HCT116 (cell line): Measurements from ENCODE around the gene RASGEF1C. TPM values are rescaled to one million over a fixed set of nuclear protein-coding genes. Genes with fewer than 3 reads are reported as not detected.

Source experiments
- ATAC-seq: fragments of 200-7000 bp; cut with Tn5 transposase; 2 replicates; pipeline ENCODE4 v1.9.1; 2020; ENCODE audit warnings: mild to moderate bottlenecking, moderate library complexity
- BruUV-seq: library from RNA; stranded (reverse); fragments of 400-500 nt; replicated peaks from 2 replicates; lab custom pipeline; 2021; lab: Mats Ljungman, UMichigan
- CTCF ChIA-PET: fragments of 300-600 bp; sonication (Branson Sonifier 250); formaldehyde crosslinking; loops from one replicate; lab custom pipeline; 2021; ENCODE audit warnings: antibody characterized with exemption; lab: Charles Lee
- POLR2A ChIA-PET: fragments of 300-600, 350-600 bp; sonication (Branson Sonifier 250); formaldehyde crosslinking; loops from one replicate; lab custom pipeline; 2021; ENCODE audit warnings: antibody characterized with exemption; lab: Charles Lee
- RAD21 ChIA-PET, 2 experiments: fragments of 300-600 bp; sonication (Branson Sonifier 250); formaldehyde crosslinking; loops; one replicate each; lab custom pipeline; 2023; ENCODE audit warnings: low total read pairs in 2 of 2; ENCODE audit not compliant: uncharacterized antibody in 2 of 2, unreplicated experiment in 2 of 2, low non-redundant PET in 1 of 2; lab: Charles Lee
- DNase-seq: peaks from one replicate; pipeline ENCODE4 v3.0.0-alpha.2; 2010; ENCODE audit warnings: low read depth, low spot score
- H2AFZ ChIP-seq: fragments of 200-600 bp; shearing (Covaris generic), sonication (generic); 2 replicates; pipeline ENCODE4 v1.6.1; 2017; ENCODE audit warnings: low read depth, mixed run types, mixed read lengths, antibody characterized with exemption, low read length; ENCODE audit not compliant: poor library complexity, severe bottlenecking
- H3K27ac ChIP-seq: 2 replicates; pipeline ENCODE4 v1.5.1; 2012; ENCODE audit warnings: low read depth, low read length
- H3K27me3 ChIP-seq: fragments of 200-600 bp; sonication (generic); 2 replicates; pipeline ENCODE4 v1.6.1; 2016; ENCODE audit warnings: mixed run types, low read length, mixed read lengths; ENCODE audit not compliant: insufficient read depth
- H3K36me3 ChIP-seq, 2 experiments: fragments of 200-500 bp in 1 of 2; fragments of 200-600 bp in 1 of 2; sonication (Bioruptor generic) in 1 of 2; sonication (generic) in 1 of 2; 2 replicates each; pipeline versions ENCODE4 v1.5.1 to v1.6.1; 2014 to 2016; ENCODE audit warnings: low read length in 2 of 2, inconsistent platforms in 1 of 2, mixed read lengths in 1 of 2, mixed run types in 1 of 2; ENCODE audit not compliant: insufficient read depth in 2 of 2, control insufficient read depth in 1 of 2
- H3K4me1 ChIP-seq, 2 experiments: fragments of 200-600 bp in 1 of 2; sonication (generic) in 1 of 2; 2 replicates each; pipeline versions ENCODE4 v1.5.1 to v1.6.1; 2012 to 2017; ENCODE audit warnings: low read length in 2 of 2, inconsistent platforms in 1 of 2, mild to moderate bottlenecking in 1 of 2, mixed read lengths in 1 of 2, mixed run types in 1 of 2, moderate library complexity in 1 of 2; ENCODE audit not compliant: insufficient read depth in 2 of 2, control insufficient read depth in 1 of 2
- H3K4me2 ChIP-seq: fragments of 200-600 bp; sonication (generic); 2 replicates; pipeline ENCODE4 v1.6.1; 2017; ENCODE audit warnings: mixed run types, low read length, mixed read lengths
- H3K4me3 ChIP-seq, 2 experiments: fragments of 200-600 bp in 1 of 2; sonication (generic) in 1 of 2; replicated peaks in 1 of 2; 2 replicates each; pipeline ENCODE4 v1.5.1; 2011 to 2016; ENCODE audit warnings: low read length in 2 of 2, control low read depth in 1 of 2, low read depth in 1 of 2, mild to moderate bottlenecking in 1 of 2, mixed read lengths in 1 of 2, mixed run types in 1 of 2
- H3K79me2 ChIP-seq: fragments of 200-600 bp; sonication (generic); 2 replicates; pipeline ENCODE4 v1.6.1; 2017; ENCODE audit warnings: mild to moderate bottlenecking, mixed run types, low read length, moderate library complexity, mixed read lengths; ENCODE audit not compliant: insufficient read depth
- H3K9ac ChIP-seq: fragments of 200-600 bp; sonication (generic); 2 replicates; pipeline ENCODE4 v1.6.1; 2016; ENCODE audit warnings: low read length, mixed read lengths
- H3K9me2 ChIP-seq: fragments of 200-600 bp; sonication (generic), shearing (Covaris generic); 2 replicates; pipeline ENCODE4 v1.6.1; 2017; ENCODE audit warnings: mixed run types, mild to moderate bottlenecking, moderate library complexity; ENCODE audit not compliant: insufficient read depth
- H3K9me3 ChIP-seq, 2 experiments: fragments of 200-500 bp in 1 of 2; fragments of 200-600 bp in 1 of 2; sonication (Bioruptor generic) in 1 of 2; sonication (generic) in 1 of 2; 2 replicates each; pipeline ENCODE4 v1.6.1; 2014 to 2017; ENCODE audit warnings: low read length in 2 of 2, mixed read lengths in 2 of 2, inconsistent platforms in 1 of 2, low read depth in 1 of 2, mild to moderate bottlenecking in 1 of 2, mixed run types in 1 of 2, moderate library complexity in 1 of 2; ENCODE audit not compliant: control insufficient read depth in 1 of 2, insufficient read depth in 1 of 2
- H4K20me1 ChIP-seq: fragments of 200-600 bp; sonication (generic), shearing (Covaris generic); 2 replicates; pipeline ENCODE4 v1.6.1; 2017; ENCODE audit warnings: mixed run types, mild to moderate bottlenecking, moderate library complexity; ENCODE audit not compliant: insufficient read depth
- CEBPB ChIP-seq: IDR thresholded peaks from 2 replicates; pipeline ENCODE4 v1.6.1; 2012; ENCODE audit warnings: low read depth
- EGR1 ChIP-seq: IDR thresholded peaks from 2 replicates; pipeline ENCODE4 v1.6.1; 2012; ENCODE audit warnings: low read depth
- ELF1 ChIP-seq: IDR thresholded peaks from 2 replicates; pipeline ENCODE4 v1.6.1; 2012; ENCODE audit warnings: low read depth, borderline replicate concordance
- EZH2 ChIP-seq: fragments of 200-600 bp; sonication (generic); IDR thresholded peaks from 2 replicates; pipeline ENCODE4 v1.6.1; 2017; ENCODE audit warnings: antibody characterized with exemption, mixed run types
- EZH2phosphoT487 ChIP-seq: fragments of 200-600 bp; IDR thresholded peaks from 2 replicates; pipeline ENCODE4 v1.6.1; 2018; ENCODE audit warnings: antibody characterized with exemption, borderline replicate concordance
- FOSL1 ChIP-seq: IDR thresholded peaks from 2 replicates; pipeline ENCODE4 v1.6.1; 2012; ENCODE audit warnings: low read depth
- POLR2AphosphoS5 ChIP-seq: IDR thresholded peaks from 2 replicates; pipeline ENCODE4 v1.6.1; 2011; ENCODE audit warnings: mild to moderate bottlenecking, low read depth, low read length, moderate library complexity
- RAD21 ChIP-seq: IDR thresholded peaks from 2 replicates; pipeline ENCODE4 v1.6.1; 2012; ENCODE audit warnings: low read depth, mild to moderate bottlenecking
- SIN3A ChIP-seq: IDR thresholded peaks from 2 replicates; pipeline ENCODE4 v1.6.1; 2012; ENCODE audit warnings: low read depth
- SRF ChIP-seq: IDR thresholded peaks from 2 replicates; pipeline ENCODE4 v1.6.1; 2012; ENCODE audit warnings: low read depth
- TCF7L2 ChIP-seq: IDR thresholded peaks from 2 replicates; pipeline ENCODE4 v1.7.0; 2011; ENCODE audit warnings: borderline replicate concordance, inconsistent platforms; ENCODE audit not compliant: insufficient read depth, insufficient read length; ENCODE audit errors: extremely low read depth
- YY1 ChIP-seq: IDR thresholded peaks from 2 replicates; pipeline ENCODE4 v1.6.1; 2011; ENCODE audit warnings: low read length, low read depth, moderate library complexity, mild to moderate bottlenecking; ENCODE audit not compliant: insufficient replicate concordance; ENCODE audit errors: extremely low read depth
- ZFX ChIP-seq: fragments of 450-650 bp; IDR thresholded peaks from 2 replicates; pipeline ENCODE4 v1.6.1; 2017
- ZNF274 ChIP-seq: fragments of 200-500 bp; sonication (Bioruptor generic); IDR thresholded peaks from 2 replicates; pipeline ENCODE4 v1.6.1; 2014; ENCODE audit warnings: mild to moderate bottlenecking, low read depth, low read length, inconsistent platforms
- intact Hi-C: fragments of 100-400 bp; cut with micrococcal nuclease; formaldehyde crosslinking; loops from 2 replicates; pipeline ENCODE4 v1.10.0; 2022
- total RNA-seq: library from RNA; stranded (reverse); gene quantifications from one replicate; pipeline ENCODE4 v1.2.1, GENCODE V29; 2021; ENCODE audit not compliant: unreplicated experiment
- TF ChIP-seq, protein P1 (sequence below): IDR thresholded peaks from 2 replicates; pipeline ENCODE4 v1.6.1; 2011; ENCODE audit warnings: mild to moderate bottlenecking, low read length, moderate library complexity; ENCODE audit not compliant: insufficient replicate concordance; ENCODE audit errors: extremely low read depth
- TF ChIP-seq, protein P2 (sequence below): IDR thresholded peaks from 2 replicates; pipeline ENCODE4 v1.6.1; 2012; ENCODE audit warnings: low read depth
- TF ChIP-seq, protein P3 (sequence below), 3 experiments: fragments of 200-600 bp in 1 of 3; sonication (generic) in 1 of 3; IDR thresholded peaks in 2 of 3; conservative IDR thresholded peaks in 1 of 3; 2 replicates each; pipeline ENCODE4 v1.5.1; 2012 to 2017; ENCODE audit warnings: low read depth in 2 of 3, low read length in 2 of 3, antibody characterized with exemption in 1 of 3, borderline replicate concordance in 1 of 3, control low read depth in 1 of 3, mild to moderate bottlenecking in 1 of 3, mixed read lengths in 1 of 3, mixed run types in 1 of 3, moderate library complexity in 1 of 3; ENCODE audit not compliant: insufficient read depth in 1 of 3
- TF ChIP-seq, protein P4 (sequence below): IDR thresholded peaks from 2 replicates; pipeline ENCODE4 v1.6.1; 2012

RASGEF1C gene
- total RNA-seq, 1 experiment from 2014 or later = 1.2 TPM

DNA sequence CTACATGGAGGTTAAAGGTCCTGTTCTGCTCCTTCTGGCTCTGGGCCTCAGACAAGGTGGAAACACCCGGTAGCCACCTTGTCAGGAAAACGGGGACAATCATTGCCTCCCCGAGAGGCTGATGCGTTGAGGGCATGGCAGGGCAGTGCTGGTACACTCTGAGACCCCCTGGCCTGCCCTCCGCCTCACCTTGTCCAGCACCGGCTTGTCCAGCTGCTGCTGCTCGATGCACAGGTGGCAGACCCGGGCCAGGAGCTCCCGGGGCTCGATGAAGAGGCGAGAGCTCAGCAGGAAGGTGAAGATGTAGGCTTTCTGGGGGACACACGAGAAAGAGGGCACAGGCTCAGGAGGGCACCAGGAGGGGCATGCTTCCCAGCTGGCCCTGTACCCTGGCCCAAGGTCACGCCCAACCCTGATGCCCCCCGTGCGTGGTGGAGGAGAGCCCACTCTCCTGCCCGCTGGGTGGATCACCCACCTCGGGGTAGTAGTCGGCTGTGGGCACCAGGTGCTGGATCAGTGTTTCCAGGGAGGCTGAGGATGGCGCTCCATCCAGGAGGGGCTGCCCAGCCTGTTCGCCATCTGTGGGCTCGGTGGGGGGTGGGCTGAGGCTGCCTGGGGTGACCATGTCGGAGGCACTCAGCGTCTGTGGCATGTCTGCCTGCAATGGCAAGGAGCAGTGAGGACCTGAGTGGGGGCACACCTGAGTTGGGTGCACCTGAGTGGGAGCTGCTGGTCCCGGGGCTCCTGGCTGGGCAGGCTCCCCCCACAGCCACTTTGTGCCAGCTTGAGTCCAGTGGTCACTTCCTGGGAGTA is 71.4 kb downstream of the RASGEF1C start:
- H3K36me3 ChIP-seq = no peaks in the 10 kb centered on the region
- no peak for DNase-seq
- intact Hi-C loops = no loop called here
- H3K27me3 ChIP-seq = no peaks in the 10 kb centered on the region
- ChIA-PET CTCF (no interaction called here), POLR2A (no interaction called here), RAD21 (no interaction called here)
- TF ChIP-seq EZH2phosphoT487 (no peak), POLR2AphosphoS5 (no peak), FOSL1 (no peak), SIN3A (no peak), TCF7L2 (no peak), ZNF274 (no peak), CEBPB (no peak), SRF (no peak), ELF1 (no peak), ZFX (no peak), EGR1 (no peak), YY1 (no peak), EZH2 (no peak), RAD21 (no peak)
- TF ChIP-seq, protein P1, sequence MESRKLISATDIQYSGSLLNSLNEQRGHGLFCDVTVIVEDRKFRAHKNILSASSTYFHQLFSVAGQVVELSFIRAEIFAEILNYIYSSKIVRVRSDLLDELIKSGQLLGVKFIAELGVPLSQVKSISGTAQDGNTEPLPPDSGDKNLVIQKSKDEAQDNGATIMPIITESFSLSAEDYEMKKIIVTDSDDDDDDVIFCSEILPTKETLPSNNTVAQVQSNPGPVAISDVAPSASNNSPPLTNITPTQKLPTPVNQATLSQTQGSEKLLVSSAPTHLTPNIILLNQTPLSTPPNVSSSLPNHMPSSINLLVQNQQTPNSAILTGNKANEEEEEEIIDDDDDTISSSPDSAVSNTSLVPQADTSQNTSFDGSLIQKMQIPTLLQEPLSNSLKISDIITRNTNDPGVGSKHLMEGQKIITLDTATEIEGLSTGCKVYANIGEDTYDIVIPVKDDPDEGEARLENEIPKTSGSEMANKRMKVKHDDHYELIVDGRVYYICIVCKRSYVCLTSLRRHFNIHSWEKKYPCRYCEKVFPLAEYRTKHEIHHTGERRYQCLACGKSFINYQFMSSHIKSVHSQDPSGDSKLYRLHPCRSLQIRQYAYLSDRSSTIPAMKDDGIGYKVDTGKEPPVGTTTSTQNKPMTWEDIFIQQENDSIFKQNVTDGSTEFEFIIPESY = no peak
- TF ChIP-seq, protein P2, sequence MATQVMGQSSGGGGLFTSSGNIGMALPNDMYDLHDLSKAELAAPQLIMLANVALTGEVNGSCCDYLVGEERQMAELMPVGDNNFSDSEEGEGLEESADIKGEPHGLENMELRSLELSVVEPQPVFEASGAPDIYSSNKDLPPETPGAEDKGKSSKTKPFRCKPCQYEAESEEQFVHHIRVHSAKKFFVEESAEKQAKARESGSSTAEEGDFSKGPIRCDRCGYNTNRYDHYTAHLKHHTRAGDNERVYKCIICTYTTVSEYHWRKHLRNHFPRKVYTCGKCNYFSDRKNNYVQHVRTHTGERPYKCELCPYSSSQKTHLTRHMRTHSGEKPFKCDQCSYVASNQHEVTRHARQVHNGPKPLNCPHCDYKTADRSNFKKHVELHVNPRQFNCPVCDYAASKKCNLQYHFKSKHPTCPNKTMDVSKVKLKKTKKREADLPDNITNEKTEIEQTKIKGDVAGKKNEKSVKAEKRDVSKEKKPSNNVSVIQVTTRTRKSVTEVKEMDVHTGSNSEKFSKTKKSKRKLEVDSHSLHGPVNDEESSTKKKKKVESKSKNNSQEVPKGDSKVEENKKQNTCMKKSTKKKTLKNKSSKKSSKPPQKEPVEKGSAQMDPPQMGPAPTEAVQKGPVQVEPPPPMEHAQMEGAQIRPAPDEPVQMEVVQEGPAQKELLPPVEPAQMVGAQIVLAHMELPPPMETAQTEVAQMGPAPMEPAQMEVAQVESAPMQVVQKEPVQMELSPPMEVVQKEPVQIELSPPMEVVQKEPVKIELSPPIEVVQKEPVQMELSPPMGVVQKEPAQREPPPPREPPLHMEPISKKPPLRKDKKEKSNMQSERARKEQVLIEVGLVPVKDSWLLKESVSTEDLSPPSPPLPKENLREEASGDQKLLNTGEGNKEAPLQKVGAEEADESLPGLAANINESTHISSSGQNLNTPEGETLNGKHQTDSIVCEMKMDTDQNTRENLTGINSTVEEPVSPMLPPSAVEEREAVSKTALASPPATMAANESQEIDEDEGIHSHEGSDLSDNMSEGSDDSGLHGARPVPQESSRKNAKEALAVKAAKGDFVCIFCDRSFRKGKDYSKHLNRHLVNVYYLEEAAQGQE = no peak
- TF ChIP-seq, protein P3, sequence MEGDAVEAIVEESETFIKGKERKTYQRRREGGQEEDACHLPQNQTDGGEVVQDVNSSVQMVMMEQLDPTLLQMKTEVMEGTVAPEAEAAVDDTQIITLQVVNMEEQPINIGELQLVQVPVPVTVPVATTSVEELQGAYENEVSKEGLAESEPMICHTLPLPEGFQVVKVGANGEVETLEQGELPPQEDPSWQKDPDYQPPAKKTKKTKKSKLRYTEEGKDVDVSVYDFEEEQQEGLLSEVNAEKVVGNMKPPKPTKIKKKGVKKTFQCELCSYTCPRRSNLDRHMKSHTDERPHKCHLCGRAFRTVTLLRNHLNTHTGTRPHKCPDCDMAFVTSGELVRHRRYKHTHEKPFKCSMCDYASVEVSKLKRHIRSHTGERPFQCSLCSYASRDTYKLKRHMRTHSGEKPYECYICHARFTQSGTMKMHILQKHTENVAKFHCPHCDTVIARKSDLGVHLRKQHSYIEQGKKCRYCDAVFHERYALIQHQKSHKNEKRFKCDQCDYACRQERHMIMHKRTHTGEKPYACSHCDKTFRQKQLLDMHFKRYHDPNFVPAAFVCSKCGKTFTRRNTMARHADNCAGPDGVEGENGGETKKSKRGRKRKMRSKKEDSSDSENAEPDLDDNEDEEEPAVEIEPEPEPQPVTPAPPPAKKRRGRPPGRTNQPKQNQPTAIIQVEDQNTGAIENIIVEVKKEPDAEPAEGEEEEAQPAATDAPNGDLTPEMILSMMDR (IDR thresholded peaks at IDR 0.05 in 2 of 3, conservative IDR thresholded peaks at IDR 0.05 in 1 of 3; ENCODE audit: borderline replicate concordance in 1 of 3, insufficient read depth in 1 of 3, low read depth in 2 of 3, low read length in 2 of 3) = no peak
- TF ChIP-seq, protein P4, sequence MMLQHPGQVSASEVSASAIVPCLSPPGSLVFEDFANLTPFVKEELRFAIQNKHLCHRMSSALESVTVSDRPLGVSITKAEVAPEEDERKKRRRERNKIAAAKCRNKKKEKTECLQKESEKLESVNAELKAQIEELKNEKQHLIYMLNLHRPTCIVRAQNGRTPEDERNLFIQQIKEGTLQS = no peak
- no peak overlapping the region for H2AFZ ChIP-seq
- H3K4me2 ChIP-seq = no peak overlapping the region
- H3K79me2 ChIP-seq = no peaks in the 10 kb centered on the region
- no peaks in the 10 kb centered on the region for H3K9me3 ChIP-seq
- H3K4me3 ChIP-seq = no peak overlapping the region
- no peak overlapping the region for H3K9ac ChIP-seq
- no peak for ATAC-seq
- no peak overlapping the region for H3K27ac ChIP-seq
- BruUV-seq = no TSS peak
- no peaks in the 10 kb centered on the region for H3K9me2 ChIP-seq
- H3K4me1 ChIP-seq = peaks cover 11 to 23% of the 10 kb centered on the region in 2 experiments
- H4K20me1 ChIP-seq = no peaks in the 10 kb centered on the region
